A549 (cell line): Measurements from ENCODE around the gene DNAH11. TPM values are rescaled to one million over a fixed set of nuclear protein-coding genes. Genes with fewer than 3 reads are reported as not detected.

Experiments used
- ATAC-seq, 2 experiments: fragments of 200-7000 bp in 1 of 2; fragments of >200 bp in 1 of 2; cut with Nextera tagmentation in 1 of 2; cut with Tn5 transposase in 1 of 2; 3 replicates each; pipeline versions ENCODE4 v1.8.0 to v1.9.1; 2018 to 2020; ENCODE audit warnings: mild to moderate bottlenecking in 1 of 2, moderate library complexity in 1 of 2
- CTCF ChIA-PET: fragments of 300-600 bp; sonication (Branson Sonifier 250); formaldehyde crosslinking; extraction: SDS; loops from one replicate; lab custom pipeline; 2021; ENCODE audit warnings: antibody characterized with exemption, inconsistent platforms; lab: Yijun Ruan, JAX
- POLR2A ChIA-PET: fragments of 350-600 bp; formaldehyde crosslinking; extraction: SDS; loops from one replicate; lab custom pipeline; 2021; ENCODE audit warnings: antibody characterized with exemption, inconsistent platforms; lab: Yijun Ruan, JAX
- DNase-seq, 2 experiments: peaks; one replicate each; pipeline versions ENCODE4 v3.0.0 to v3.0.0-alpha.2; 2011 to 2016; ENCODE audit warnings: low read depth in 1 of 2, low spot score in 1 of 2
- FAIRE-seq: peaks from 2 replicates; lab custom pipeline; 2011; peaks lifted over from hg19 to GRCh38; lab: Jason Lieb, UNC
- H3K27ac ChIP-seq, 2 experiments: fragments of >200 bp; sonication (Bioruptor Twin); formaldehyde crosslinking; 3 replicates each; pipeline ENCODE4 v1.5.1; 2016 to 2017
- H3K4me1 ChIP-seq: fragments of >200 bp; sonication (Bioruptor Twin); formaldehyde crosslinking; 3 replicates; pipeline ENCODE4 v1.6.1; 2016
- H3K4me2 ChIP-seq: fragments of >200 bp; sonication (Bioruptor Twin); formaldehyde crosslinking; 3 replicates; pipeline ENCODE4 v1.6.1; 2016
- H3K4me3 ChIP-seq: fragments of >200 bp; sonication (Bioruptor Twin); formaldehyde crosslinking; 3 replicates; pipeline ENCODE4 v1.5.1; 2016
- H3K9me3 ChIP-seq: fragments of >200 bp; sonication (Bioruptor Twin); formaldehyde crosslinking; 3 replicates; pipeline ENCODE4 v1.6.1; 2016
- BCL3 ChIP-seq: fragments of >200 bp; sonication (Bioruptor Twin); formaldehyde crosslinking; IDR thresholded peaks from 3 replicates; pipeline ENCODE4 v1.6.1; 2016
- BHLHE40 ChIP-seq: IDR thresholded peaks from 2 replicates; pipeline ENCODE4 v1.6.1; 2012; ENCODE audit warnings: low read depth, low read length, inconsistent platforms
- CBX8 ChIP-seq: fragments of 200-600 bp; sonication (generic); IDR thresholded peaks from 2 replicates; pipeline ENCODE4 v1.6.1; 2016
- EHF ChIP-seq: fragments of 250-450 bp; sonication (Bioruptor Pico); IDR thresholded peaks from 2 replicates; pipeline ENCODE4 v1.5.0; 2020; ENCODE audit warnings: mild to moderate bottlenecking
- EHMT2 ChIP-seq: fragments of 200-600 bp; sonication (generic); IDR thresholded peaks from 2 replicates; pipeline ENCODE4 v1.6.1; 2016; ENCODE audit warnings: antibody characterized with exemption, low read depth, mild to moderate bottlenecking, moderate library complexity
- FOXS1 ChIP-seq: fragments of 250-450 bp; sonication (Bioruptor Pico); IDR thresholded peaks from 2 replicates; pipeline ENCODE4 v1.5.0; 2020; ENCODE audit warnings: mild to moderate bottlenecking, moderate library complexity
- HEYL ChIP-seq: fragments of 250-450 bp; sonication (Bioruptor Pico); IDR thresholded peaks from 2 replicates; pipeline ENCODE4 v1.8.0; 2021; ENCODE audit warnings: mild to moderate bottlenecking, moderate library complexity
- HOXA7 ChIP-seq: fragments of 250-450 bp; sonication (Bioruptor Pico); IDR thresholded peaks from 2 replicates; pipeline ENCODE4 v1.5.0; 2020; ENCODE audit warnings: mild to moderate bottlenecking, moderate library complexity
- HOXB13 ChIP-seq: fragments of 250-450 bp; sonication (Bioruptor Pico); IDR thresholded peaks from 2 replicates; pipeline ENCODE4 v1.5.0; 2020; ENCODE audit warnings: low read depth, mild to moderate bottlenecking, moderate library complexity
- HOXB5 ChIP-seq: fragments of 250-450 bp; sonication (Bioruptor Pico); IDR thresholded peaks from 2 replicates; pipeline ENCODE4 v1.5.0; 2020; ENCODE audit warnings: mild to moderate bottlenecking, moderate library complexity
- JUN ChIP-seq, 2 experiments: fragments of >200 bp; sonication (Bioruptor Twin); formaldehyde crosslinking; IDR thresholded peaks; 2 replicates in 1 of 2; 3 replicates in 1 of 2; pipeline ENCODE4 v1.6.1; 2016 to 2017
- JUNB ChIP-seq: fragments of >200 bp; sonication (Bioruptor Twin); formaldehyde crosslinking; IDR thresholded peaks from 2 replicates; pipeline ENCODE4 v1.6.1; 2016
- KDM1A ChIP-seq: fragments of 200-600 bp; sonication (generic); IDR thresholded peaks from 2 replicates; pipeline ENCODE4 v1.6.1; 2016; ENCODE audit warnings: low read depth, mild to moderate bottlenecking
- MAFK ChIP-seq: fragments of 450-650 bp; IDR thresholded peaks from 2 replicates; pipeline ENCODE4 v1.6.1; 2014; ENCODE audit not compliant: partially characterized antibody
- MAZ ChIP-seq: fragments of 150-350 bp; IDR thresholded peaks from 2 replicates; pipeline ENCODE4 v1.6.1; 2014; ENCODE audit warnings: antibody characterized with exemption, low read depth, low read length, borderline replicate concordance
- NPAS2 ChIP-seq: fragments of 250-450 bp; sonication (Bioruptor Pico); IDR thresholded peaks from 2 replicates; pipeline ENCODE4 v1.8.0; 2022; ENCODE audit warnings: mild to moderate bottlenecking, moderate library complexity, borderline replicate concordance
- PHF8 ChIP-seq: fragments of 200-600 bp; sonication (generic); IDR thresholded peaks from 2 replicates; pipeline ENCODE4 v1.6.1; 2016; ENCODE audit warnings: low read depth, mild to moderate bottlenecking, antibody characterized with exemption, moderate library complexity, borderline replicate concordance
- POLR2A ChIP-seq: IDR thresholded peaks from 2 replicates; pipeline ENCODE4 v1.6.1; 2012; ENCODE audit warnings: mild to moderate bottlenecking, low read length
- POLR2AphosphoS2 ChIP-seq: conservative IDR thresholded peaks from 2 replicates; pipeline ENCODE4 v1.6.1; 2012; ENCODE audit warnings: low read length, improper control_type of control experiment, inconsistent platforms
- RAD21 ChIP-seq, 2 experiments: fragments of >200 bp in 1 of 2; sonication (Bioruptor Twin) in 1 of 2; formaldehyde crosslinking in 1 of 2; IDR thresholded peaks in 1 of 2; conservative IDR thresholded peaks in 1 of 2; 2 replicates in 1 of 2; 3 replicates in 1 of 2; pipeline ENCODE4 v1.6.1; 2012 to 2018; ENCODE audit warnings: inconsistent platforms in 1 of 2
- RCOR1 ChIP-seq: fragments of 150-350 bp; IDR thresholded peaks from 2 replicates; pipeline ENCODE4 v1.6.1; 2014; ENCODE audit warnings: antibody characterized with exemption, low read length, low read depth
- RFX5 ChIP-seq: fragments of 450-650 bp; IDR thresholded peaks from 2 replicates; pipeline ENCODE4 v1.7.1; 2014; ENCODE audit warnings: antibody characterized with exemption, mild to moderate bottlenecking, moderate library complexity
- RNF2 ChIP-seq: fragments of 200-600 bp; sonication (generic); IDR thresholded peaks from 2 replicates; pipeline ENCODE4 v1.6.1; 2016; ENCODE audit warnings: low read depth, mild to moderate bottlenecking, antibody characterized with exemption, moderate library complexity, borderline replicate concordance
- TFCP2L1 ChIP-seq: fragments of 250-450 bp; sonication (Bioruptor Pico); IDR thresholded peaks from 2 replicates; pipeline ENCODE4 v1.5.0; 2021; ENCODE audit warnings: mild to moderate bottlenecking
- USF2 ChIP-seq: fragments of 450-650 bp; IDR thresholded peaks from 2 replicates; pipeline ENCODE4 v1.6.1; 2014; ENCODE audit warnings: antibody characterized with exemption
- WGBS: methylation state at CpG from one replicate; pipeline ENCODE4 v1.1.6; 2017; ENCODE audit errors: missing lambda C conversion rate; 5-methylcytosine and 5-hydroxymethylcytosine counted together
- polyA plus RNA-seq, 4 experiments: library from polyadenylated mRNA; depleted of rRNA in 3 of 4; stranded (reverse); fragments of >200 nt; fragmentation: RNase III in 1 of 4; extraction: RNeasy Plus Mini Kit Qiagen cat#74134 plus additional on column Dnase treatment in 1 of 4; gene quantifications; 2 replicates in 3 of 4; 3 replicates in 1 of 4; pipeline ENCODE4 v1.2.3, GENCODE V29; 2011 to 2017
- TF ChIP-seq, protein P1 (sequence below): fragments of 250-450 bp; sonication (Bioruptor Pico); IDR thresholded peaks from 2 replicates; pipeline ENCODE4 v1.5.0; 2020; ENCODE audit warnings: low read depth, mild to moderate bottlenecking, moderate library complexity
- TF ChIP-seq, protein P2 (sequence below): IDR thresholded peaks from 2 replicates; pipeline ENCODE4 v1.6.1; 2012

Gene DNAH11
- polyA plus RNA-seq, 2 of the 4 experiments (the other 2 are of a cell fraction) = 0.03 to 0.13 TPM

GRCh38 chr7:21544303-21544656, 1.4 kb downstream of the DNAH11 start:
- Histone ChIP-seq H3K4me1 (peaks cover 6% of the 10 kb centered on the region; the same call in 1 of the 3 replicates), H3K4me3 (no peak overlapping the region; the same call in 2 of the 3 replicates)
- CTCF ChIA-PET = interaction anchor here (1.2 kb wide), 1 partner anchor 223 kb away, joined by 4 read pairs; no protein-coding TSS in a partner anchor
- ATAC-seq = no peak
- no peak for DNase-seq
- POLR2A ChIA-PET = no interaction called here
- TF ChIP-seq RAD21 (conservative IDR thresholded peaks at IDR 0.05 in 1 of 2, IDR thresholded peaks at IDR 0.05 in 1 of 2) = no peak
- TF ChIP-seq, protein P1, sequence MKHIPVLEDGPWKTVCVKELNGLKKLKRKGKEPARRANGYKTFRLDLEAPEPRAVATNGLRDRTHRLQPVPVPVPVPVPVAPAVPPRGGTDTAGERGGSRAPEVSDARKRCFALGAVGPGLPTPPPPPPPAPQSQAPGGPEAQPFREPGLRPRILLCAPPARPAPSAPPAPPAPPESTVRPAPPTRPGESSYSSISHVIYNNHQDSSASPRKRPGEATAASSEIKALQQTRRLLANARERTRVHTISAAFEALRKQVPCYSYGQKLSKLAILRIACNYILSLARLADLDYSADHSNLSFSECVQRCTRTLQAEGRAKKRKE (CRISPR knock-in tag) = no peak
- TF ChIP-seq PHF8 = no peak
- no peak for TF ChIP-seq FOXS1 (CRISPR knock-in tag)
- TF ChIP-seq HOXA7 (CRISPR knock-in tag) = no peak
- TF ChIP-seq RFX5 = no peak
- no peak for TF ChIP-seq POLR2AphosphoS2
- TF ChIP-seq CBX8 = no peak
- TF ChIP-seq, all 56 proteins: peak for 0
- no peak overlapping the region for H3K27ac ChIP-seq
- FAIRE-seq = no peak
- WGBS = 14% methylated on average over 3 of the region's 3 CpGs
- no peaks in the 10 kb centered on the region for H3K9me3 ChIP-seq
- H3K4me2 ChIP-seq = no peak overlapping the region; the same call in 2 of the 3 replicates

DNA sequence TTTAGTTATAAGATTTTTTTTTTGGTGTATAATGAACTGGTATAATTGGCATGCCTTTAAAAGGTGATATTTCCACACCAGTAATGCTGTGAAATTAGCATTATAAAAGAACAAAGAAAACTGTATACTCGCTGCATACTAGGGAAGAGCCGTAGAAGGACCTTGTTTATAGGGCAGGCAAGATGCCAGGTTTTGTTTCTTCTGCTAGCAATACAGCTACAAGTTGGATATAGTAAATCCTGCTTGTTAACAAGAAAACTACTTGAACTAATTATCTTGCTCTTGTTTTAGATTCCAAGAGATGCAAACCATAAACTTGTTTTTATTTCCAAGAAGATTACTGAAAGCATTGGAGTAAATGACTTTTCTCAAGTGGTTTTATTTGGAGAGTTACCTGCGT, 1.9 kb downstream of the DNAH11 start:
- H3K27ac ChIP-seq = no peak overlapping the region
- no peak overlapping the region for H3K4me2 ChIP-seq
- H3K4me1 ChIP-seq = peaks cover 6% of the 10 kb centered on the region; the same call in 1 of the 3 replicates
- POLR2A ChIA-PET = no interaction called here
- no peak for DNase-seq
- FAIRE-seq = no peak
- CTCF ChIA-PET = interaction anchor here (1.2 kb wide), 1 partner anchor 223 kb away, joined by 4 read pairs; no protein-coding TSS in a partner anchor
- WGBS = 60% methylated on average over 3 of the region's 3 CpGs
- no peak for ATAC-seq
- TF ChIP-seq FOXS1 (CRISPR knock-in tag) = no peak
- no peak for TF ChIP-seq HOXB13 (CRISPR knock-in tag)
- no peak for TF ChIP-seq CBX8
- no peak for TF ChIP-seq NPAS2 (CRISPR knock-in tag)
- TF ChIP-seq POLR2A = no peak
- no peak for TF ChIP-seq EHF (CRISPR knock-in tag)
- no peak for TF ChIP-seq MAFK
- no peak for TF ChIP-seq TFCP2L1 (CRISPR knock-in tag)
- no peak for TF ChIP-seq HEYL (CRISPR knock-in tag)
- no peak for TF ChIP-seq RAD21 (conservative IDR thresholded peaks at IDR 0.05 in 1 of 2, IDR thresholded peaks at IDR 0.05 in 1 of 2)
- no peak for TF ChIP-seq MAZ
- TF ChIP-seq HOXB5 (CRISPR knock-in tag) = no peak
- TF ChIP-seq HOXA7 (CRISPR knock-in tag) = no peak
- TF ChIP-seq RNF2 = no peak
- TF ChIP-seq RCOR1 = no peak
- TF ChIP-seq POLR2AphosphoS2 = no peak
- no peak overlapping the region for H3K4me3 ChIP-seq
- no peaks in the 10 kb centered on the region for H3K9me3 ChIP-seq

GRCh38 chr7:21547501-21547900, 4.7 kb downstream of the DNAH11 start:
- POLR2A ChIA-PET = no interaction called here

DNA sequence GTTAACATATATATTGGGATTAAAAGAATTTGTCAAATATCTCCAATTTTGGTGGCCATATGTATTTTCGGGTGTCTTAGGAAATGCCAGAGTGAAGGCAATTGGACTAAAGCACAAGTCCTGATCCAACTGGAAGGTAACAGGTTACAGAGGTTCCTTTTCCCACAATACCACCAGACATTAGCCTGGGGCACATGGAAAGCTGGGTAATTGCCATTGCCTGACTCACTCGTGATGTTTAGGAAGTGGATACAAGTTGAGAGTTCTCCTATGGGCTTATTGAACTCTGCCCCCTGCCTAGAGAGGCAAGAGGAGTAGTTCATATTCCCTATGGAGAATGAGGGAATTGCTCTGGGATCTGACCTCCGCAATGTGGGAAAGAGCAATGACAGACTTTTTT, 5.7 kb downstream of the DNAH11 start:
- H3K4me3 ChIP-seq = no peak overlapping the region
- WGBS = 48% methylated on average over 2 of the region's 3 CpGs
- no peaks in the 10 kb centered on the region for H3K9me3 ChIP-seq
- peaks cover 6% of the 10 kb centered on the region; the same call in 1 of the 3 replicates for H3K4me1 ChIP-seq
- FAIRE-seq (no peak), DNase-seq (no peak), ATAC-seq (no peak)
- CTCF ChIA-PET = interaction anchor here (1.2 kb wide), 1 partner anchor 12 kb away, joined by 3 read pairs; no protein-coding TSS in a partner anchor
- POLR2A ChIA-PET = no interaction called here
- H3K27ac ChIP-seq = no peak overlapping the region
- H3K4me2 ChIP-seq = no peak overlapping the region
- TF ChIP-seq EHMT2 = no peak
- no peak for TF ChIP-seq POLR2AphosphoS2
- TF ChIP-seq BCL3 = no peak
- TF ChIP-seq BHLHE40 = no peak
- no peak for TF ChIP-seq HOXB5 (CRISPR knock-in tag)
- TF ChIP-seq, protein P1 (CRISPR knock-in tag) = no peak
- TF ChIP-seq, protein P2, sequence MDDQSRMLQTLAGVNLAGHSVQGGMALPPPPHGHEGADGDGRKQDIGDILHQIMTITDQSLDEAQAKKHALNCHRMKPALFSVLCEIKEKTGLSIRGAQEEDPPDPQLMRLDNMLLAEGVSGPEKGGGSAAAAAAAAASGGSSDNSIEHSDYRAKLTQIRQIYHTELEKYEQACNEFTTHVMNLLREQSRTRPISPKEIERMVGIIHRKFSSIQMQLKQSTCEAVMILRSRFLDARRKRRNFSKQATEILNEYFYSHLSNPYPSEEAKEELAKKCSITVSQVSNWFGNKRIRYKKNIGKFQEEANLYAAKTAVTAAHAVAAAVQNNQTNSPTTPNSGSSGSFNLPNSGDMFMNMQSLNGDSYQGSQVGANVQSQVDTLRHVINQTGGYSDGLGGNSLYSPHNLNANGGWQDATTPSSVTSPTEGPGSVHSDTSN = no peak
- TF ChIP-seq KDM1A = no peak
- TF ChIP-seq USF2 = no peak
- TF ChIP-seq HOXA7 (CRISPR knock-in tag) = no peak

More at GRCh38 chr7:21547501-21547900, 4.7 kb downstream of the DNAH11 start:
- no peak for FAIRE-seq
- no peak for ATAC-seq
- no peak for DNase-seq
- TF ChIP-seq JUNB = no peak
- TF ChIP-seq JUN (IDR thresholded peaks at IDR 0.05) = no peak
- Histone ChIP-seq H3K27ac (no peak overlapping the region), H3K9me3 (no peaks in the 10 kb centered on the region), H3K4me3 (no peak overlapping the region), H3K4me1 (peaks cover 6% of the 10 kb centered on the region; the same call in 1 of the 3 replicates), H3K4me2 (no peak overlapping the region)
- CTCF ChIA-PET = interaction anchor here (1.2 kb wide), 1 partner anchor 11 kb away, joined by 3 read pairs; no protein-coding TSS in a partner anchor
- 27% methylated on average over 3 of the region's 3 CpGs for WGBS
